Posterior cingulate gyrus (tissue), 11 donors: ENCODE measurements around the gene SIGLEC10.
A peak's percentile ranks its signal among the peaks of the same experiment; 100 is the strongest.
"Not testable (repeated sequence)": the region's sequence is repeated elsewhere in the genome, so short reads cannot be mapped to it uniquely, and the experiment has no call there.

Experiments
- DNase-seq, 10 donors: peaks; one replicate each; pipeline versions ENCODE4 v3.0.0 to v3.0.0-alpha.2; 2020 to 2021; ENCODE audit warnings: mixed read lengths in 3 of 10
- intact Hi-C: fragments of 100-400 bp; cut with DNase I; formaldehyde crosslinking; loops from one replicate; pipeline ENCODE4 v1.15.1; 2023

Gene SIGLEC10

DNA sequence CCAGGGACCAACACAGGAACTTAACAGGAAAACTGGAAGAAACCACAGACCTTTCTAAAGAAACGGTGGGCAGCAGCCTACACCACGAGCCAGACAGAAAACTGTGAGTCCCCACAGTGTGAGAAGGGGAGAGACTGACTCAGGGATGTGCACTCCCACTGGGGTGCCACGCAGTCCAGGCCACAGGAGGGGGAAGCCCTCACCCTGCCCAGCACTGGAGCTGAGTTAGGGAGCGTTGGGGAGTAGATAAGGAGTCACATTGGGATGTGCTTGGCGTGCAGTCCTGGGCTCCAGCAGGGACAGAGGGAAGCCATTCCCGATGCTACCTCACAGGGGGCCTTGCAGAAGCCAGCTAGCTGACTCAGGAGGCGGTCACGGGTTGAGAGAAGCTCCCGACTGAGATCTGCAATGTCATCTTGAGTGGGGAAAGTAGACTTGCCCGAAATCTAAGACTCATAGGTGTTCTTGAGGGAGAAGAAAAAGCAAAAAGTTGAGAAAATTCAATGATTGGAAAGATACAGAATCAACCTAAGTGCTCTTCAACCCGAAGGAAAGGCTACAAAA is 23.5 kb upstream of the SIGLEC10 start:
- intact Hi-C loops = no loop called here
- peak in 1 of 10 donors; percentile 83 for DNase-seq

DNA sequence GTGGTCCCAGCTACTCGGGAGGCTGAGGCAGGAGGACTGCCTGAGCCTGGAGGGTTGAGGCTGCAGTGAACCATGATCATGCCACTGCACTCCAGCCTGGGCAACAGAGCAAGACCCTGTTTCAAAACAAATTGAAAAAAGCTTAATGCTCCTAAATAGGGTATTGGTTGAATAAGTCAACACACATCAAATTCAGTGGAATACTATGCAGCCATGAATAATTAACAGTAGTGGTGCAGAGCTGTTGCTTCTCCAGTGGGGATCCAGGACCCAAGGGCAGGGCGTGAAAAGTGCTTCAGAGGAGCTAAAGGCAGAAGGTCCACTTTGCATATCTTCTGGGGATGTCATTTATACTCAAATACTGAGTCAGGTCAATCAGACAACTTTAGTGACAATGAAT is 22.6 kb upstream of the SIGLEC10 start:
- intact Hi-C loops = no loop called here

DNA sequence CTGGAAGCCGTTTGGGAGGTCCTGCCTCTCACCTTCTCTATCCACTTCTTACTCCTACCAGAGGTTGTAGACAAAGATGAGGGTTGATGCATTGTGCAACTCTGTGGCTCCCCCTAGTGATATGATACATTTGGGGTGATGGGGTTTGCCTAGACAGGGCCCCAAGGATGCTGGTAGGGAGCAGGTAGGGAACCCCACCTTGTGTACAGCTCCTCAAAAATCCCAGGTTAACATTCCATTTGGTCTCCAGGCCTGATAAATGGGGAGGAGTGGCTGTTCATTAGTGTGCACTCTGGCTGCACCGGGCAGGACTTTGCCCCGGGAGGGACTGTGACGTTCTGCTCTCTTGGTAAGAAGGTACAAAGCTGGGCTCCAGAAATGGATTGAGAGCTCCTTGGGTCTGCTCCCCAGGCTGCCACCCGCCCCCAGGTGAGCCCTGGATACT is 21.6 kb upstream of the SIGLEC10 start:
- no peak for DNase-seq
- intact Hi-C loops = no loop called here

More for the DNA sequence above, 22.6 kb upstream of the SIGLEC10 start:
- DNase-seq = no peak

DNA sequence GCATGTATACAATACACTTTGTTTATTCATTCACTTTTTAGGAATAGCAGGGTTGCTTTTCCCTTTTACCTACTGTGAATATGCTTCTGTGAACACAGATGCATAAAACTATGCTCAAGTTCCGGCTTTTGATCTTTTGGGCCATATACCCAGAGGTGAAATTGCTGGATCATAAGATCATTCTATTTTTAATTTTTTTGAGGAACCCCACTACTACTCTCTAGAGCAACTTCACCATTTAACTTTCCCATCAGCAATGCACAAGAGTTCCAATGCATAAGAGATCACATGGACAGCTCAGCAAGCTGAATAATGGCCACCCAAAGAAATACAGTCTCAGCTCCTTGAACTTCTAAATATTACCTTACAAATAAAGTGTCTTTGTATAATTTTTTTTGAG is 17.0 kb upstream of the SIGLEC10 start:
- no peak for DNase-seq
- intact Hi-C loops = no loop called here

DNA sequence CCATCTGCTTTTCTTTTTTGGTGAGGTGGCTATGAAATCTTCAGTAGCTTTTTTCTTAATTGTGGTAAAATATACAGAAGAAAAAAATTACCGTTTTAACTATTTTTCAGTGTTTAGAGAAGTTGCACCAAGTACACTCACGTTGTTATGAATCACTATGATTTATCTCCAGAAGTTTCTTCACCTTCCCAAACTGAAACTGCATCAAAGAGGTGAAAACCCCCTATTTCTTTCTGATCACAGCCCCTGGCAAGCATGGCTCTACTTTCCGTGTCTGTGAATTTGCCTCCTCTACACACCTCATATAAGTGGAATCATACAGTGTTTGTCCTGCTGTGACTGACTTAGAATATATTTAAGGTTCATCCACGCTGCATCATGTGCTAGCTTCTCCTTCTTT is 15.6 kb upstream of the SIGLEC10 start:
- intact Hi-C loops = no loop called here
- DNase-seq = no peak

DNA sequence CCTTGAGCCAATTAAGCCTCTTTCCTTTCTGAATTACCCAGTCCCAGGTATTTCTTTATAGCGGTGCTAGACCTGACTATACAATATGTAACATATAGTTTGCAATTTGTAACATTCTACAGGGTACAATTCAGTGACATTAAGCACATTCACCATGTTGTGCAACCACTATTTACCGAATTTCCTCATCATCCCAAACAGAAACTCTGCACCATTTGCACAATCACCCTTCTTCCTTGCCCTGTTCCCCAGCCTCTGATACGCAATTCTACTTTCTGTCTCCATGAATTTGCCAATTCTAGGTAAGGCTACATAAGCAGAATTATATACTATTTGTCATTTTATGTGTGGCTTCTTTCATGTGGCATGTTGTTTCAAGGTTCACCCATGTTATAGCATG is 13.7 kb upstream of the SIGLEC10 start:
- intact Hi-C loops = no loop called here

DNA sequence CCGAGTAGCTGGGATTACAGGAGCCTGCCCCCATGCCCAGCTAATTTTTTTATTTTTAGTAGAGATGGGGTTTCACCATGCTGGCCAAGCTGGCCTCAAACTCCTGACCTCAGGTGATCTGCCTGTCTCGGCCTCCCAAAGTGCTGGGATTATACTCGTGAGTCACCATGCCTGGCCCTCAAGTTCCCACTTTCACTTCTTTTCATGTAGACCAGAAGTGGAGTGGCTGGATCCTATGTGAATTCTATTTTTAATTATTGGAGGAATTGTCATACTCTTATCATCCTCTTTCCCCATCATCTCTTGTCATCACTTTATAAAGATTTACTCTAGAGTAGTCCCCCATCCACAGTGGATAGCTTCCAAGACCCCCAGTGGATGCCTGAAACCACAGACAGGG is 12.8 kb upstream of the SIGLEC10 start:
- intact Hi-C loops = no loop called here
- peak in 1 of 10 donors; percentile 43 for DNase-seq

More for the DNA sequence above, 13.7 kb upstream of the SIGLEC10 start:
- no peak for DNase-seq

DNA sequence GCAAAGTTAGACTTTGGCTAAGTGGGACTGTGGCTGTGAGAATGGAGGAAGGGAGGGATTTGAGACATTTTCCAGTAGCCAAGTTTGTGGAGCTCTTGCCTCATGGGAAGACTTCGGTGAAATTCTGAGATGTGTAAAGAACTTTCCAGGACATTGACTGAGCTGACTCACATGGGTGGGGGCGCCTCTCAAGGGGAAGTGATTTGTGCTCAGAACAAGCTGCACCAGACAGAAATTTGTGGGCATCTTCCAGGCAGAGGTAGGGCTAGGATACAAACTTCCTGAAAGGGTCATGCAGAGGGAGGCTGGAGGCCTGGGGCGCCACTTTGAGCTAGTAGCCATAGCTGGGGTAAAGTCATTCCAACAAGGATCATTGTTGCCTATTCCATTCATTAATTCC is 9.8 kb upstream of the SIGLEC10 start:
- DNase-seq = no peak
- intact Hi-C loops = no loop called here

DNA sequence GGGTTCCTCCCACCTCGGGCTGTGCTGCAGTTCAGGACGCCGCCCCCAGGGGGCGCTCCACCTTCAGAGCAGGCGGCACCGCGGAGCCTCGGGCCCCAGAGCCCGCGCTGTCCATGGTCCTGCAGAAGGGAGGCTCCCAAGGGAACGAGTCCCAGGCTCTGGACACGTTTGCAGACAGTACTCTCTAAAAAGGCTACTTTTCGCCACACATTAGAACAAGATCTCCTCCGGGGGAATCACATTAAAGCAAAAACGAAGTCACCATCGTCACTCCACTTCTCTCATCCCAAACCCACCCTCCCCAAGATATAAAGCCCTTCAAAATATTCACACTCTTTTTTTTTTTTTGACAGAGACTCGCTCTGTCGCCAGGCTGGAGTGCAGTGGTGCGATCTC is 4.6 kb upstream of the SIGLEC10 start:
- intact Hi-C loops = no loop called here
- peak in 9 of 10 donors; percentile 49 to 96 (median 80) for DNase-seq

DNA sequence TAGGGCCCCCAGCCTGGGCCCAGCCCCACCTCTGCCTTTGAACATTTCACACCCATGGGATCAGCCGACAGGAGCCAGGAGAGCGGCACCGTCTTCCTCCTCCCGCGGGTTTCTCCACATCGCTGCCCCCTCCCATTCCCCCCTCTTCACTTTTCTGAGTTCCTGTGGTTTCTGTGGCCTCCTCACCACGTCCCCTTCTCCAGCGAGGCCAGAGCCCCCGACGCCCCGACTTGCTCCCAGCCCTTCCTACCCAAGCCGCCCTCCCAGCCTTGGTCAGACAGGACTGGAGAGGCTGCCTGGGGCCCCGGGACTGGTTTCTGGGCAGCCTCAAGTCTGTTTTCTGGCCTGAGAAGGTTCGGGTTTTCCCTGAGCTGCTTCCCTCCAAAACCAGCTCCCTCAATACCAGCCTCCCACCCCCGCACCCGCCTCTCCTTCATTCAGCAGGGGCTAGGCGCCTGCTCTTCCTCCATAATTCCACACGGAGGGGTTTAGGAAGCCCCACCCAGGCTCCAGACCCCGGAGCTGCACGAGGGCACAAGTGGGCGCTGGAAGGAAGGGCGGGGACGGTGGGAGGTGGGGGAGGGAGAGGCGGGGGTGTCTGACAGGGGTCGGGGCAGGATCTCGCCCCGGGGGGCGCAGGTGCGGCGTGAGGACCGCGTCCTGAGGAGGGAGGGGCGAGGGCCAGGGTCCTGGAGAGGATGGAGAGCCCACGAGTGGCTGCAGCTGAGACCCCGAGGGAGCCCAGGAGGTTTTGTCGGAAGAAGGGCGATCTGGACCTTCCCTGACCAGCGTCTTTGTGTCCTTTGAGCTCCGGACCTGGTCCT is 4.0 kb upstream of the SIGLEC10 start:
- intact Hi-C loops = no loop called here
- DNase-seq = no peak

DNA sequence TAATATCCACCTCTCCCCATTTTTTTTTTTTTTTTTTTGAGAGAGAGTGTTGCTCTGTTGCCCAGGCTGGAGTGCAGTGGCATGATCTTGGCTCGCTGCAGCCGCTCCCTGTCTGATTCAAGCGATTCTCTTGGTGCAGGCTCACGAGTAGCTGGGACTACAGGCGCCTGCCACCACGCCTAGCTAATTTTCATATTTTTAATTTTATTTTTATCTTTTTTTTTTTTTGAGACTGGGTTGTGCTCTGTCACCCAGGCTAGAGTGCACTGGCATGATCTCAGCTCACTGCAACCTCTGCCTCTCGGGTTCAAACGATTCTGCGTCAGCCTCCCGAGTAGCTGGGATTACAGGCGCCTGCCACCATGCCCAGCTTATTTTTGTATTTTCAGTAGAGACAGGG is 3.1 kb upstream of the SIGLEC10 start:
- DNase-seq, intact Hi-C loops: not testable (repeated sequence)

DNA sequence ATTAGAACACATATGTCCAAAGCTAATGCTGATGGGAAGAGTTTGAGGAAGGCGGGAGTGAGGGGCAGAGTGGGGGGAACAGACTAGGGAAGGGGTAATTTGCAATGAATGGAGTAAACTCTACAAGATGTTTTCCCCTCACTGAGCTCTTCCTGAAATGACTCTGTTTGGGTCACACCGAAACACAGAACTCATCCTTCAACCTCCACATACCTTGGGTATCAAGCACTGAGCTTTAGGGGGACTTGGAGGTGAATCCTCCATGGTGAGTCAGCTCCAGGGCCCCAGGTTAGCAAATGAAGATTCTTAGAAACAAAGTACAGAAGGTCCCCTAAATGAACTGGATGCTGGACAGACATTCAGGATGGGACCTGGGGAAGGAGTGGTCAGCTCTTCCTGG is 1.3 kb upstream of the SIGLEC10 start:
- intact Hi-C loops = no loop called here
- no peak for DNase-seq

DNA sequence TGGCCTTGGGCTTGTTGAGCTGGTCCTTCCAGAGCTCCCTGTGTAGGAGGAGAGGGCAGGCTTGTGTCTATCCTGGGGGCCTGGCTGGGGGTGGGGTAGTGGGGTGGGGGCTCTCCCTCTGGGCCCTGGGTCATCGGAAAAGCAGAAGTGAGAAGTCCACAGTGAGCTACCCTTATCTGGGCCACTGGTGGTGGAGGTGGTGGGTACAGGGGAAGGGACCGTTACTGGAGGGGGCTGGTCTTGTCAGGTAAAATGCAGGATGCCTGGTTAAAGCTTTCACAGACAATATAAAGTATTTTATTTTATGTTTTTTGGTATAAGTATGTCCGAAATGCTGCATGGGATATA is 342 bp upstream of the SIGLEC10 start:
- intact Hi-C loops = no loop called here
- DNase-seq = no peak

DNA sequence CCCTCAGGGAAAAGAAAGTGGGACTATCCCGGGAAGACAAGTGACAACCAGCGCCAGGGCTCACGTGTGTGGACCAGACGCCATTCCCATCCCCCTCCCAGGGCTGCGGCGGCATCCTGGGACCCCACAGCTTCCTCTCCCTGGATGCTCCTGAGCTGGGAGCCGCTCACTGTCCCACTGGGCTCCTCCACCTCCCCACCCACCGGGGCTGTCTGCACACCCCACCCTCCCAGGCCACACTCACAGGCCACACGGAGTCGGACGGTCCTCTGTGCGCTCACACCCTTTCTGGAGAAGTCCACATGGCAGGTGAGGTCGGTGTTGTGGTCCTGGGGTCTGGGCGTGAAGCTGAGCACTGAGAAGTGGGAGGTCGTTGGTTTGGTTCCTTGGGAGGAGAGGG is 1.0 kb downstream of the SIGLEC10 start:
- DNase-seq, intact Hi-C loops: not testable (repeated sequence)

DNA sequence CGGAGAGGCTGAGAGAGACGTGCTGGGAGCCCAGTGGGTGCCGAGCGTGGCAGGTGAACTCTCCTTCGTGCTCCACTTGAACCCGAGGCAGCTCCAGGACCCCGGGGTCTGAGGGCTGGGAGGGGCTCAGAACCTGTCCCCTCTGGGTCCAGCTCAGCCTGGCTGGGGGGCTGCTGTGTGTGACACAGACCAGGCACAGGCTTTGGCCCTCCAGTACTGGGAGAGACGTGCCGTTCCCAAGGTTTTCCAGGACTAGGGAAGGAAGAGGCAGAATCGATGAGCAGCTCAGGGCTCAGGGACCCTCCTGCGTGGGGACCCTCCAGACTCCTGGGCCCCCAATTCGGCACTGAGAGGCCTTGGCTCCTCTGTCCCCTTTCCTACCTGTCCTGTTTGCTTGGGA is 2.3 kb downstream of the SIGLEC10 start:
- peak in 1 of 10 donors; percentile 76 for DNase-seq
- intact Hi-C loops = no loop called here

DNA sequence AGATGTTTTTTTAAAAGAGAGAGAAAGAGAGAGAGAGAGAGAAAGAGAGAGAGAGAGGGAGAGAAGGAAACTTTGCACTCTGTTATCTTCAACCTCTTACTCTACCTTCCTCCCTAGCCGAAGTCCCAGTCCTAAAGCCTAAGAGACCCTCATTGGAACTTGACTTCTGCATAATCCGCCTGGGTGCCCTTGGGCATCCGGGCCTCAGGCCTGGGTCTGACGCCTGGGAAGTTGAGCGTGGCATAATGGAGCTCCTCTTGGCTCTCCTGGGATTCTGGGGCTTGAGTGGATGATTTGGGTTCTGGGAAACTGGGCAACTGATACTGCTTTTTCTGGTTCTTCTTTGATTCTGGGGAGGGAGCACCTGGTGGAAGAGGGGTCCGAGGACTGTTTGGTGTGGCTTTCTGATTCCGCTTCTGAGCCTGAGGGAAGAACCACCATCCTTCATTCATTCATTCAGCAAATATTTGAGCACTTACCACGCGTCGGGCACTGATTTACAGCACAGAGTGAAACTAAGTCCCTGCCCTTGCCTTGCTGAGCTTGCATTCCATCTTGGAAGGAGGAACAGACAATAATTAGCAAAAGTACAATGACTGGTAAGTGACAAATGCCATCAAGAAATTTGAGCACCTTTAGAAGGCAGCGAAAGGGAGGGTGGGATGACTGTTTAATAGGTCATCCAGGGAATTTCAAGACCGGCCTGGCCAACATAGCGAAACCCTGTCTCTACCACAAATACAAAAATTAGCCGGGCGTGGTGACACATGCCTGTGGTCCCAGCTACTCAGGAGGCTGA is 6.3 kb downstream of the SIGLEC10 start:
- no peak for DNase-seq
- intact Hi-C loops = no loop called here

DNA sequence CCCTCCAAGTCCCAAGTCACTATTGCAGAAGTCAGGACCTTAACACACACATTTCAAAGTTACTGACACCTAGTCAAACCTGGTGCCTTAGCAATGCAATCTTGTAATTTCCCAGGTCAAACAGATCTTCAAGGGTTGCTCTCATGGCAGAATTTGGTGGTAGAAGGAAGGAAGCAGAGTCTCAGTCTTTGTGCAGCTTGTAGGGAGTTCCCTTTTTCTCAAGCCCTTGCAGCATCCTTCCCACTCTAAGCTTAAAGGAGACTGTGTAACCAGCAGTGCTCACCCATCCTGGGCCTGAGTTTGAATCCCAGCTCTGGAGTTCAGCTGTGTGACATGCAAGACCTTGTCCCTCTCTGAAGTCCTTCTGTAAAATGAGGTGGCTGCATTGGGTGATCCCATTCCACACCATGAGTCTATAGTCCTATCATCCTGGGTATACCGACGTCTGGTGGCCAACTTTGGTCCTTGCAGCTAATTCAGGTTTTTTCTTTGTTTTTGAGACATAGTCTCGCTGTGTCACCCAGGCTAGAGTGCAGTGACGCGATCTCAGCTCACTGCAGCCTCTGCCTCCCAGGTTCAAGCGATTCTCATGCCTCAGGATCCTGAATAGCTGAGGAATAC is 9.8 kb downstream of the SIGLEC10 start:
- intact Hi-C loops = no loop called here
- DNase-seq = no peak

DNA sequence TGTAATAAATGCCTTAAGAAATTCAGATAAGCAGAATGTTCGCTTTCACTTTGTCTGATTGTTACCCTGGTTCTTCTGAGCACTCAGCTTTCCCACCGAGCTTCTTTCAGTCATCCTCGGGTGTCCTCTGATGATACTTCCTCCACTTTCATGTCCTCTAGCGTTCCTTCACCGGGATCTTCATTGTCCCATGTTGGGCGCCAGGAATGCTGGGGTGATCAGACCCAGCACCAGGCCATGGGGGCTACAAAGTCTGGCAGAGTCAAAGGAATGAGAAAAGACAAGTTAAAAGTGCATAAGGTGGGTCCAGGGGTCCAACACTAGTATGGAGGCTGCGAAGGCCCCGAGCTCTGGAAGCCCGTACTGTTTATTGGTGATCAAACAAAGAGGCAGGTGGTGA is 15.3 kb downstream of the SIGLEC10 start:
- intact Hi-C loops = no loop called here

DNA sequence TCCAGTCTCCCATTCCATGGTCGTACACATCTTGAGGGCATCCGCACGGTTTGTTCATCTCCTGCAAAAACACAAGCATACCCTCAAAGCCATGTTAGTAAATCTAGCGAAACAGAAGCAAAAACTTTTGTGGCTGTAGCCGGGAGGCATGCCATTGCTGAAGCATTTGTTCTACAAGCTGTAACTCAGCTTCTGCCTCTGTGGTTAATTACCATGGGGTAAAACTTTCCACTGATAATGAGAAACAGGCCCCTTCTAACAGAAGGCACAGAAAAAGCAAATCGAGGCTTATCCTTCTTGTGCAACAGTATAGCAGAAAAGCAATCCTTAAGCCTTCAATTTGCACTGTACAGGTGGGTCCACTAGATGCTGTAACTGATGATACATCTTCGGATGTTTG is 17.5 kb downstream of the SIGLEC10 start:
- DNase-seq = not testable (repeated sequence)
- intact Hi-C loops = loop anchor here (10.0 kb wide), 1 partner anchor 255 kb away; no protein-coding TSS in a partner anchor

More for the DNA sequence above, 15.3 kb downstream of the SIGLEC10 start:
- peak in 1 of 10 donors; percentile 4 for DNase-seq

DNA sequence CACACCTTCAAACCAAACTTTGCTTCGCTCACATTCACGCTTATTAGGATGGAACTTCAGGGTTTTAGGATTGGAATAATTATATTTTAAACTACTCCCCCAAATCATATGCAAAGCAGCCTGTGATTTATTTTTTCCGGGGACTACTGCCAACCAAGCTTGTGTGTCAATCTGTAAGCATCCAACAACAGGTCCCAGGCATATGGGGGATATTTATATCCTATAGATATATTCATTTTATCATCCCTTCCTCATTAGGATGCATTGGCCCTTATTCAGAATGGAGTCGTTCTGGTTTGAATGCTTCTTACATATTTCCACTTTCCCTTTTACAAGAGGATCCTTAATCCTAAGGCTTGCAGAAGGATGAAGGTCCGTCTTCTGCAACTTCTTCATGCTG is 18.2 kb downstream of the SIGLEC10 start:
- DNase-seq = no peak
- intact Hi-C loops = loop anchor here (10.0 kb wide), 1 partner anchor 256 kb away; no protein-coding TSS in a partner anchor
